Lower leg skin (tissue), 3 donors: ENCODE results near the gene CRKL.

ENCODE experiments used
- CTCF ChIP-seq, 3 donors: fragments of 450-650 bp; IDR thresholded peaks; one replicate each; pipeline ENCODE4 v1.5.1; 2016; ENCODE audit warnings: antibody characterized with exemption in 3 of 3, mild to moderate bottlenecking in 3 of 3, moderate library complexity in 2 of 3
- POLR2A ChIP-seq, 2 donors: fragments of 450-650 bp; IDR thresholded peaks; one replicate each; pipeline ENCODE4 v1.6.1; 2016 to 2017; ENCODE audit warnings: antibody characterized with exemption in 2 of 2, mild to moderate bottlenecking in 1 of 2, moderate library complexity in 1 of 2

GRCh38 chr22:20943104-20943933, 26.1 kb downstream of the CRKL start:
- TF ChIP-seq CTCF (IDR thresholded peaks at IDR 0.05) (no peak), POLR2A (IDR thresholded peaks at IDR 0.05) (no peak)
